Astrocyte (in vitro differentiated cells and primary cell): ENCODE data around the gene ZDHHC4.

Experiments used
- EZH2 ChIP-seq: IDR thresholded peaks from 2 replicates; pipeline ENCODE4 v1.6.1; 2012; ENCODE audit warnings: mild to moderate bottlenecking, low read length, inconsistent platforms; ENCODE audit not compliant: insufficient read depth
- TF ChIP-seq, protein P1 (sequence below): IDR thresholded peaks from 2 replicates; pipeline ENCODE4 v1.5.1; 2011; ENCODE audit warnings: low read depth, mild to moderate bottlenecking, inconsistent platforms, low read length, moderate library complexity; ENCODE audit not compliant: insufficient read depth

DNA sequence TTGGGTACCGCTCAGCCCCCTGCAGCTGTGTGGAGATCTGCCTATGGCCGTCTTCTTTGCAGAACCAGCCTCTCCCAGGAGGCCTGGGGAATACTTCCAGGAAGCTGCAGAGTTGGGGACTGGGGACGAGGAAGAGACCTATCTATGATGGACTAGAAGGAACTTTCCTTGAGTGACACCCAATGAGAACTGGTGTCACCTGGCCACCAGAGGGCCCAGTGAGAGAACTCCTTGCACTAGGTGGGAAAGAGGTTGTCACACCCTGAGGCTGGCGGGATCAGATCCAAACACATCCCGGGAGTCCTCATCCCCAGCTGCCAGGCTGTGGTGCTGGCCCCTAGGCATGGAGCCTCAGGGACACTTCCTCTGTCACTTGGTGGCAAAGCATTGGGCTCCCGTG is 21.1 kb upstream of the ZDHHC4 start:
- TF ChIP-seq, protein P1, sequence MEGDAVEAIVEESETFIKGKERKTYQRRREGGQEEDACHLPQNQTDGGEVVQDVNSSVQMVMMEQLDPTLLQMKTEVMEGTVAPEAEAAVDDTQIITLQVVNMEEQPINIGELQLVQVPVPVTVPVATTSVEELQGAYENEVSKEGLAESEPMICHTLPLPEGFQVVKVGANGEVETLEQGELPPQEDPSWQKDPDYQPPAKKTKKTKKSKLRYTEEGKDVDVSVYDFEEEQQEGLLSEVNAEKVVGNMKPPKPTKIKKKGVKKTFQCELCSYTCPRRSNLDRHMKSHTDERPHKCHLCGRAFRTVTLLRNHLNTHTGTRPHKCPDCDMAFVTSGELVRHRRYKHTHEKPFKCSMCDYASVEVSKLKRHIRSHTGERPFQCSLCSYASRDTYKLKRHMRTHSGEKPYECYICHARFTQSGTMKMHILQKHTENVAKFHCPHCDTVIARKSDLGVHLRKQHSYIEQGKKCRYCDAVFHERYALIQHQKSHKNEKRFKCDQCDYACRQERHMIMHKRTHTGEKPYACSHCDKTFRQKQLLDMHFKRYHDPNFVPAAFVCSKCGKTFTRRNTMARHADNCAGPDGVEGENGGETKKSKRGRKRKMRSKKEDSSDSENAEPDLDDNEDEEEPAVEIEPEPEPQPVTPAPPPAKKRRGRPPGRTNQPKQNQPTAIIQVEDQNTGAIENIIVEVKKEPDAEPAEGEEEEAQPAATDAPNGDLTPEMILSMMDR = no peak
- TF ChIP-seq EZH2 = no peak
